ENCODE data around the gene CTDSP2.
"Not testable (repeated sequence)": the region's sequence is repeated elsewhere in the genome, so short reads cannot be mapped to it uniquely, and the experiment has no call there.

Gene CTDSP2

GRCh38 chr12:57883700-57884099 is 37.2 kb upstream of the CTDSP2 start:
- Histone ChIP-seq H3K4me1 (peaks cover 0 to 34% (median 22%) of the 10 kb centered on the region in 4 donors), H3K4me3 (no peak overlapping the region), H3K36me3 (no peaks in the 10 kb centered on the region), H3K27me3 (no peaks in the 10 kb centered on the region), H3K9me3 (no peaks in the 10 kb centered on the region), H3K27ac (no peak overlapping the region)
- DNase-seq, result no peak
- intact Hi-C loops (cut with DNase I; ENCODE audit: low total_unique reads), result no loop called here
- no peak for TF ChIP-seq CTCF (IDR thresholded peaks at IDR 0.05)

- intact Hi-C loops (cut with DNase I; ENCODE audit: low total_unique reads), result no loop called here
- Histone ChIP-seq H3K27ac (no peak overlapping the region), H3K4me3 (no peak overlapping the region), H3K36me3 (no peaks in the 10 kb centered on the region), H3K9me3 (no peaks in the 10 kb centered on the region), H3K27me3 (no peaks in the 10 kb centered on the region), H3K4me1 (peaks cover 0 to 27% (median 17%) of the 10 kb centered on the region in 4 donors)
- no peak for TF ChIP-seq CTCF (IDR thresholded peaks at IDR 0.05)
- DNase-seq, result no peak
Observed at GRCh38 chr12:57883057-57883456, 36.5 kb upstream of the CTDSP2 start.

GRCh38 chr12:57882575-57882974 is 36.0 kb upstream of the CTDSP2 start:
- Histone ChIP-seq H3K4me3 (no peak overlapping the region), H3K9me3 (no peaks in the 10 kb centered on the region), H3K4me1 (peaks cover 0 to 22% (median 13%) of the 10 kb centered on the region in 4 donors), H3K36me3 (no peaks in the 10 kb centered on the region), H3K27me3 (no peaks in the 10 kb centered on the region), H3K27ac (no peak overlapping the region)
- intact Hi-C loops (cut with DNase I; ENCODE audit: low total_unique reads), result no loop called here
- DNase-seq, result no peak
- no peak for TF ChIP-seq CTCF (IDR thresholded peaks at IDR 0.05)

- no peaks in the 10 kb centered on the region for H3K9me3 ChIP-seq
Observed at GRCh38 chr12:57881475-57881874, 34.9 kb upstream of the CTDSP2 start.

GRCh38 chr12:57881035-57881434 is 34.5 kb upstream of the CTDSP2 start:
- H3K4me3 ChIP-seq; H3K9me3 ChIP-seq; intact Hi-C loops (cut with DNase I; ENCODE audit: low total_unique reads); H3K27ac ChIP-seq; H3K36me3 ChIP-seq; H3K27me3 ChIP-seq; DNase-seq: not testable (repeated sequence)
- H3K4me1 ChIP-seq, result peaks cover 0 to 22% (median 3%) of the 10 kb centered on the region in 4 donors

More at GRCh38 chr12:57881475-57881874, 34.9 kb upstream of the CTDSP2 start:
- TF ChIP-seq CTCF (IDR thresholded peaks at IDR 0.05), result no peak
- DNase-seq, result no peak
- H3K27me3 ChIP-seq, result no peaks in the 10 kb centered on the region
- intact Hi-C loops (cut with DNase I; ENCODE audit: low total_unique reads), result no loop called here
- H3K27ac ChIP-seq, result no peak overlapping the region
- H3K36me3 ChIP-seq, result no peaks in the 10 kb centered on the region
- H3K4me1 ChIP-seq, result peaks cover 0 to 22% (median 3%) of the 10 kb centered on the region in 4 donors
- H3K4me3 ChIP-seq, result no peak overlapping the region

- peaks cover 0 to 46% (median 8%) of the 10 kb centered on the region in 4 donors for H3K4me1 ChIP-seq
- no peaks in the 10 kb centered on the region for H3K9me3 ChIP-seq
- no peaks in the 10 kb centered on the region for H3K27me3 ChIP-seq
- no peak overlapping the region for H3K4me3 ChIP-seq
- H3K27ac ChIP-seq, result no peak overlapping the region
- TF ChIP-seq CTCF (IDR thresholded peaks at IDR 0.05), result no peak
- H3K36me3 ChIP-seq, result no peaks in the 10 kb centered on the region
- no peak for DNase-seq
- intact Hi-C loops (cut with DNase I; ENCODE audit: low total_unique reads), result no loop called here
Observed at GRCh38 chr12:57877876-57878275, 31.3 kb upstream of the CTDSP2 start.
